OCI-LY3 (cell line): Measurements from ENCODE around the gene BTBD18.
"Not testable (repeated sequence)": the region's sequence is repeated elsewhere in the genome, so short reads cannot be mapped to it uniquely, and the experiment has no call there.

Experiments
- H2AFZ ChIP-seq: fragments of 200-600, 300-600 bp; shearing (Covaris generic); 2 replicates; pipeline ENCODE4 v1.6.0; 2014; ENCODE audit warnings: antibody characterized with exemption, low read depth, low read length
- H3K27ac ChIP-seq: fragments of 200-600, 300-600 bp; sonication (generic); 2 replicates; pipeline ENCODE4 v1.5.1; 2014; ENCODE audit warnings: mild to moderate bottlenecking, low read length, moderate library complexity, mixed read lengths
- H3K27me3 ChIP-seq: fragments of 200-600, 300-600 bp; sonication (generic); 2 replicates; pipeline ENCODE4 v1.6.1; 2014; ENCODE audit warnings: low read depth, low read length, mixed read lengths
- H3K36me3 ChIP-seq: fragments of 200-600, 300-600 bp; sonication (generic); replicated peaks from 2 replicates; pipeline ENCODE3; 2014; ENCODE audit warnings: low read depth, low read length, mixed read lengths
- H3K4me1 ChIP-seq: fragments of 300-600, 200-600 bp; sonication (generic); 2 replicates; pipeline ENCODE4 v1.6.1; 2014; ENCODE audit warnings: low read length, mixed read lengths
- H3K4me2 ChIP-seq: fragments of 200-600, 300-600 bp; sonication (generic); 2 replicates; pipeline ENCODE4 v1.6.1; 2014; ENCODE audit warnings: low read length, mixed read lengths
- H3K4me3 ChIP-seq: fragments of 300-600, 200-600 bp; sonication (generic); 2 replicates; pipeline ENCODE4 v1.5.1; 2014; ENCODE audit warnings: antibody characterized with exemption, mild to moderate bottlenecking, low read length, moderate library complexity
- H3K79me2 ChIP-seq: fragments of 300-600, 200-600 bp; shearing (Covaris generic); 2 replicates; pipeline ENCODE4 v1.6.1; 2014; ENCODE audit warnings: mild to moderate bottlenecking, low read length, mixed read lengths
- H3K9ac ChIP-seq: fragments of 300-600, 200-600 bp; shearing (Covaris generic); 2 replicates; pipeline ENCODE4 v1.6.0; 2014; ENCODE audit warnings: mild to moderate bottlenecking, low read length, moderate library complexity
- H3K9me3 ChIP-seq: fragments of 200-600, 300-600 bp; shearing (Covaris generic); 2 replicates; pipeline ENCODE4 v1.6.1; 2014; ENCODE audit warnings: low read length, mixed read lengths; ENCODE audit not compliant: insufficient read depth
- H4K20me1 ChIP-seq: fragments of 200-600, 300-600 bp; sonication (generic); 2 replicates; pipeline ENCODE4 v1.6.1; 2016; ENCODE audit warnings: low read length, mixed read lengths; ENCODE audit not compliant: insufficient read depth
- EZH2phosphoT487 ChIP-seq: fragments of 200-600 bp; shearing (Covaris generic); IDR thresholded peaks from 2 replicates; pipeline ENCODE4 v1.6.1; 2018; ENCODE audit warnings: antibody characterized with exemption, mixed run types, low read depth
- TF ChIP-seq, protein P1 (sequence below): fragments of 200-600, 300-600 bp; sonication (generic); IDR thresholded peaks from 2 replicates; pipeline ENCODE4 v1.5.1; 2014; ENCODE audit warnings: antibody characterized with exemption, low read length, low read depth

The BTBD18 gene

GRCh38 chr11:57712256-57713150 lies 39.1 kb downstream of the BTBD18 start, which contains the start of gene TMX2:
Gene TMX2 (plus strand): TSS chr11:57712593. CDS start chr11:57712619, 26 bp downstream.
- Histone ChIP-seq H3K9me3 (no peaks in the 10 kb centered on the region), H2AFZ (peak within 1 kb of the TSS; percentile 81), H3K79me2 (peaks cover 60% of the 10 kb centered on the region)

DNA sequence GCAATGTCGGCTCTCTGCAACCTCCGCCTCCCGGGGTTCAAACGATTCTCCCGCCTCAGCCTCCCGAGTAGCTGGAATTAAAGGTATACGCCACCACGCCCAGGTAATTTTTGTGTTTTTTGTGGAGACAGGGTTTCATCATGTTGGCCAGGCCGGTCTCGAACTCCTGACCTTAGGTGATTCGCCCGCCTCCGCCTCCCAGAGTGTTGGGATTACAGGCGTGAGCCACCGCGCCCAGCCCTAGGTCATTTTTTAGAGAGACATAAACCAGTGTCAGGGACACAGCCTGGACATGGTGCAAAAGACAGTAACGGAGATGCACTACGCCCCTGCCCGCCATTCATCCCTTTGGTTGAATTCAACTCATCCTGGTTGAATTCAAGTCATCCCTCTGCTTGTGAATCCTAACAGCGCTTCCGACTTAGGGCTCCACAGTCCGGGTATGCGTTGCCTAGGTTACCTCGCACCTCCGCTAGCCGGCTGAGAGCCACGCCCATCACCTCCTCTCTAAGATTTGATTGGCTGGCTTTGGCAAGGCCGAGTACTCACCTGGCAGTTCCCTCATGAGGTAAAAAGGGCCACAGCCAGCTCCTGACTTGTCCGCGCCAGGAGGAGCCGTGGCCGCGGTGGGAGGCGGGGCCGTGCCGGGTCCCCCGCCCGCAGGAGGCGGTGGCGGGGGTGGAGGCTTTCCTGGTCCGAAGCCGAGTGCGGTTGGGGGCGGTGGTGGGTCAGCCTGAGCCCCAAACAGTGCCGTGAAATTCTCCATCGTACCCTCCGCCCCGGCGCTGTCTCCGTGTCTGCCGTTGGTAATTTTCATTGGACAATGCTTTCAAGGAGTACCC lies 40.0 kb downstream of the BTBD18 start, which contains the start of gene MED19:
MED19 (minus strand) TSS at position 802 of the 842 bp plus-strand sequence; CDS start at position 766, 36 bp downstream.
- no peak for TF ChIP-seq EZH2phosphoT487
- TF ChIP-seq, protein P1, sequence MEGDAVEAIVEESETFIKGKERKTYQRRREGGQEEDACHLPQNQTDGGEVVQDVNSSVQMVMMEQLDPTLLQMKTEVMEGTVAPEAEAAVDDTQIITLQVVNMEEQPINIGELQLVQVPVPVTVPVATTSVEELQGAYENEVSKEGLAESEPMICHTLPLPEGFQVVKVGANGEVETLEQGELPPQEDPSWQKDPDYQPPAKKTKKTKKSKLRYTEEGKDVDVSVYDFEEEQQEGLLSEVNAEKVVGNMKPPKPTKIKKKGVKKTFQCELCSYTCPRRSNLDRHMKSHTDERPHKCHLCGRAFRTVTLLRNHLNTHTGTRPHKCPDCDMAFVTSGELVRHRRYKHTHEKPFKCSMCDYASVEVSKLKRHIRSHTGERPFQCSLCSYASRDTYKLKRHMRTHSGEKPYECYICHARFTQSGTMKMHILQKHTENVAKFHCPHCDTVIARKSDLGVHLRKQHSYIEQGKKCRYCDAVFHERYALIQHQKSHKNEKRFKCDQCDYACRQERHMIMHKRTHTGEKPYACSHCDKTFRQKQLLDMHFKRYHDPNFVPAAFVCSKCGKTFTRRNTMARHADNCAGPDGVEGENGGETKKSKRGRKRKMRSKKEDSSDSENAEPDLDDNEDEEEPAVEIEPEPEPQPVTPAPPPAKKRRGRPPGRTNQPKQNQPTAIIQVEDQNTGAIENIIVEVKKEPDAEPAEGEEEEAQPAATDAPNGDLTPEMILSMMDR, result no peak
- no peaks in the 10 kb centered on the region; the same call in 1 of the 2 replicates for H4K20me1 ChIP-seq
- H3K4me1 ChIP-seq, result peaks cover 32% of the 10 kb centered on the region
- H2AFZ ChIP-seq, result peak within 1 kb of the TSS; percentile 81
- H3K9me3 ChIP-seq, result no peaks in the 10 kb centered on the region
- peaks cover 61% of the 10 kb centered on the region for H3K79me2 ChIP-seq
- H3K36me3 ChIP-seq, result peaks cover 15% of the 10 kb centered on the region
- H3K9ac ChIP-seq, result peak within 1 kb of the TSS; percentile 93
- no peaks in the 10 kb centered on the region for H3K27me3 ChIP-seq
- H3K4me2 ChIP-seq, result peak within 1 kb of the TSS; percentile 98
- peak within 1 kb of the TSS; percentile 81 for H3K27ac ChIP-seq
- peak within 1 kb of the TSS; percentile 91 for H3K4me3 ChIP-seq

More at GRCh38 chr11:57712256-57713150, 39.1 kb downstream of the BTBD18 start, which contains the start of gene TMX2:
- H3K27ac ChIP-seq, result peak within 1 kb of the TSS; percentile 81
- TF ChIP-seq EZH2phosphoT487, result no peak
- TF ChIP-seq, protein P1, result no peak
- H3K27me3 ChIP-seq, result no peaks in the 10 kb centered on the region
- H3K4me1 ChIP-seq, result peaks cover 32% of the 10 kb centered on the region
- H3K9ac ChIP-seq, result peak within 1 kb of the TSS; percentile 93
- H3K4me3 ChIP-seq, result peak within 1 kb of the TSS; percentile 91
- peaks cover 15% of the 10 kb centered on the region for H3K36me3 ChIP-seq
- peak within 1 kb of the TSS; percentile 98 for H3K4me2 ChIP-seq
- H4K20me1 ChIP-seq, result no peaks in the 10 kb centered on the region; the same call in 1 of the 2 replicates

- TF ChIP-seq EZH2phosphoT487, result no peak
- TF ChIP-seq, protein P1, result no peak
- Histone ChIP-seq H3K9ac (no peak overlapping the region), H3K36me3 (peaks cover 15% of the 10 kb centered on the region), H3K79me2 (peaks cover 53% of the 10 kb centered on the region), H3K4me2 (peak overlapping the region; percentile 57), H3K9me3 (no peaks in the 10 kb centered on the region), H3K4me1 (peaks cover 32% of the 10 kb centered on the region), H3K4me3 (peak overlapping the region; percentile 16; the same call in 1 of the 2 replicates), H2AFZ (no peak overlapping the region), H3K27ac (peak overlapping the region; percentile 39), H3K27me3 (no peaks in the 10 kb centered on the region), H4K20me1 (no peaks in the 10 kb centered on the region; the same call in 1 of the 2 replicates)
Measured at GRCh38 chr11:57709802-57710367, 41.7 kb downstream of the BTBD18 start.

- not testable (repeated sequence) for H3K4me3 ChIP-seq, H3K27me3 ChIP-seq, H3K27ac ChIP-seq, H3K4me2 ChIP-seq, H3K9me3 ChIP-seq, H2AFZ ChIP-seq, H4K20me1 ChIP-seq, H3K9ac ChIP-seq
- Histone ChIP-seq H3K4me1 (peaks cover 11% of the 10 kb centered on the region), H3K36me3 (peaks cover 38% of the 10 kb centered on the region), H3K79me2 (peaks cover 11% of the 10 kb centered on the region)
Measured at GRCh38 chr11:57705432-57705831, 46.2 kb downstream of the BTBD18 start.
